Measurements from ENCODE around the gene LTBR.

Gene LTBR

GRCh38 chr12:6356374-6356820 is 27.6 kb upstream of the LTBR start:
- no peak for DNase-seq (ENCODE audit: low read depth)
- no peak overlapping the region for H3K4me3 ChIP-seq (ENCODE audit: low read length)
- TF ChIP-seq, protein P1, sequence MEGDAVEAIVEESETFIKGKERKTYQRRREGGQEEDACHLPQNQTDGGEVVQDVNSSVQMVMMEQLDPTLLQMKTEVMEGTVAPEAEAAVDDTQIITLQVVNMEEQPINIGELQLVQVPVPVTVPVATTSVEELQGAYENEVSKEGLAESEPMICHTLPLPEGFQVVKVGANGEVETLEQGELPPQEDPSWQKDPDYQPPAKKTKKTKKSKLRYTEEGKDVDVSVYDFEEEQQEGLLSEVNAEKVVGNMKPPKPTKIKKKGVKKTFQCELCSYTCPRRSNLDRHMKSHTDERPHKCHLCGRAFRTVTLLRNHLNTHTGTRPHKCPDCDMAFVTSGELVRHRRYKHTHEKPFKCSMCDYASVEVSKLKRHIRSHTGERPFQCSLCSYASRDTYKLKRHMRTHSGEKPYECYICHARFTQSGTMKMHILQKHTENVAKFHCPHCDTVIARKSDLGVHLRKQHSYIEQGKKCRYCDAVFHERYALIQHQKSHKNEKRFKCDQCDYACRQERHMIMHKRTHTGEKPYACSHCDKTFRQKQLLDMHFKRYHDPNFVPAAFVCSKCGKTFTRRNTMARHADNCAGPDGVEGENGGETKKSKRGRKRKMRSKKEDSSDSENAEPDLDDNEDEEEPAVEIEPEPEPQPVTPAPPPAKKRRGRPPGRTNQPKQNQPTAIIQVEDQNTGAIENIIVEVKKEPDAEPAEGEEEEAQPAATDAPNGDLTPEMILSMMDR (conservative IDR thresholded peaks at IDR 0.05; ENCODE audit: low read depth, low read length), result no peak

DNA sequence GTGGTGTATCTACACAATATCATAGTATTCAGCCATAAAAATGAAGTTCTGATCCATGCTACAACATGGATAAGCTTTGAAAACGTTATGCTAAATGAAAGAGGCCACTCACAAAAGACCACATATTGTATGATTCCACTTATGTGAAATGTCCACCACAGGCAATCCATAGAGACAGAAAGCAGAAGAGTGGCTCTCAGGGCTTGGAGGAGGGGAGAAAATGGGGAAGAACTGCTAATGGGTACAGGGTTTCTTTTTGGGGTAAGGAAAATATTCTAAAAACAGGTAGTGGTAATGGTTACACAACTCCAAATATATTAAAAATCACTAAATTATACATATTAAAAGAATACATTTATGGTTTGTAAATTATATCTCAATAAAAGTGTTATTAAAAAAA is 25.1 kb upstream of the LTBR start:
- H3K4me3 ChIP-seq (ENCODE audit: low read length), result no peak overlapping the region
- DNase-seq (ENCODE audit: low read depth), result no peak
- TF ChIP-seq, protein P1 (conservative IDR thresholded peaks at IDR 0.05; ENCODE audit: low read depth, low read length), result no peak

GRCh38 chr12:6360080-6360571 is 23.8 kb upstream of the LTBR start:
- DNase-seq (ENCODE audit: low read depth), result no peak
- TF ChIP-seq, protein P1 (conservative IDR thresholded peaks at IDR 0.05; ENCODE audit: low read depth, low read length), result no peak
- H3K4me3 ChIP-seq (ENCODE audit: low read length), result no peak overlapping the region

GRCh38 chr12:6360578-6361490 is 23.1 kb upstream of the LTBR start:
- TF ChIP-seq, protein P1 (conservative IDR thresholded peaks at IDR 0.05; ENCODE audit: low read depth, low read length), result no peak
- DNase-seq (ENCODE audit: low read depth), result no peak
- H3K4me3 ChIP-seq (ENCODE audit: low read length), result no peak overlapping the region

DNA sequence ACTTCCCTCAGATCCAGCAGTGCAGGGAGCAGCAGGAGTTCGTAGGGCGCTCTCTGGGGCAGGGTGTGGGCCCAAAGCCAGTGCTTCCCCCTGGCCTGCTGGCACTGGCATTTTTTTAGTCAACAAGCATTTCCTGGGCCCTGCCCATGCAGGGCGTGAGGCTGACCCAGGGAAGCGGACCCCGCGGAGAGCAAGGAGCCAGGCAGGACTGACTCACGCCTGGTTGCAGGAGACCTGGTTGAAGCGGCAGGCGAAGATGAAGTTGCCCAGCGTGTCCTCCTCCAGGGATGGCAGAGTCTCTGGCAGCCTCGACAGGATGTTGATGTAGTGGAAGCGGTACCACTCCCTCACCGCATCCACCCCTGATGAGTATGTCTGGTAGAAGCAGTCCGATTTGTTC is 22.1 kb upstream of the LTBR start:
- H3K4me3 ChIP-seq (ENCODE audit: low read length), result no peak overlapping the region
- DNase-seq (ENCODE audit: low read depth), result no peak
- TF ChIP-seq, protein P1 (conservative IDR thresholded peaks at IDR 0.05; ENCODE audit: low read depth, low read length), result no peak

- TF ChIP-seq, protein P1 (conservative IDR thresholded peaks at IDR 0.05; ENCODE audit: low read depth, low read length), result no peak
- no peak overlapping the region for H3K4me3 ChIP-seq (ENCODE audit: low read length)
- DNase-seq (ENCODE audit: low read depth), result no peak
These were observed 21.6 kb upstream of the LTBR start for GRCh38 chr12:6362403-6362802.

- no peak for DNase-seq (ENCODE audit: low read depth)
- peak overlapping the region; percentile 34 for H3K4me3 ChIP-seq (ENCODE audit: low read length)
- TF ChIP-seq, protein P1 (conservative IDR thresholded peaks at IDR 0.05; ENCODE audit: low read depth, low read length), result no peak
These were observed 21.0 kb upstream of the LTBR start for GRCh38 chr12:6363010-6363329.
